Activated CD4-positive, CD25-positive, alpha-beta regulatory T cell treated with anti-CD3 and anti-CD28 coated beads, Interleukin-2, amount 50 U/mL, for 72 hours (primary cell): ENCODE results near the gene DUOX2.
"Not testable (repeated sequence)": the region's sequence is repeated elsewhere in the genome, so short reads cannot be mapped to it uniquely, and the experiment has no call there.

Experiments used
- DNase-seq: peaks from one replicate; pipeline ENCODE4 v3.0.0; 2021

DUOX2 gene

DNA sequence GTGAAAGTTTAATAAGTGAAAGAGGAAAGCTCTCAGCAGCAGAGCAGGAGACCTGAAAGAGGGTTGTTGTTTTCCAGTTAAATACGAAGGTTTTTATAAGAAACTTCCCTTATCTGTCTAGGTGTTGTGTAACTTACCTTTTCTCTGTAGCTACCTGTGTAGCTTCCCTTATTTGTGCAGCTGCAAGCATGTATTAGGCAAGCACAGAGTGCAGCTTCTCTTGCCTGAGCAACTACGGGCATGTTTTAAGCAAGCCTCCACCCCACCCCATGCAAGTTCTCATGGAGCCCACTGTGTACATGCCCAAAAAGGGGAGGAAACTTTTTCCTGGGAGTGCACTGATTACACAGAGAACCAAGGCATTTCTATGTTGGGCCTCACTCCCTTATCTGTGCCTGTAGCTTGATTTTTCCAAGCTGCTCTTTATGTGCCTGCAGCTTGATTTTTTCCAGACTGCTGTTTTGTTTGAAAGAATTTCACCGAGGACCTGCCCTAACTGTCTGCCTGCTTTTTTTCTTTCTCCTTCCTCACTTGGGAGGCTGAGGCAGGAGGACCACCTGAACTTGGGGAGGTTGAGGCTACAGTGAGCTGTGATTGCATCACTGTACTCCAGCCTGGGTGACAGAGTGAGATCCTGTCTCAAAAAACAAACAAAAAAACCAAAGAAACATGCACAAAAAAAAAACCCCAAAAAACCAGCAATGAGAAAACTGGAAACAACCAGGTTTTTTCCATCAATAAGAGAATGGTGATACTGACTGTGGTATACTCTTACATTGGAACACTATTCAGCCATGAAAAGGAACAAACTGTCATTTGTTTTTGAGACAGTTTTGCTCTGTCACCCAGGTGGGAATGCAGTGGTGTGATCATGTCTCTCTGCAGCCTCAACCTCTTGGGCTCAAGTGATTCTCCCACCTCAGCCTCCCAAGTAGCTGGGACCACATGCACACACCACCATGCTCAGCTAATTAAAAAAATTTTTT is 55.0 kb downstream of the DUOX2 start:
- not testable (repeated sequence) for DNase-seq

GRCh38 chr15:45052676-45053075 is 61.3 kb downstream of the DUOX2 start:
- DNase-seq: not testable (repeated sequence)

GRCh38 chr15:45050587-45050986 is 63.4 kb downstream of the DUOX2 start:
- DNase-seq: no peak

DNA sequence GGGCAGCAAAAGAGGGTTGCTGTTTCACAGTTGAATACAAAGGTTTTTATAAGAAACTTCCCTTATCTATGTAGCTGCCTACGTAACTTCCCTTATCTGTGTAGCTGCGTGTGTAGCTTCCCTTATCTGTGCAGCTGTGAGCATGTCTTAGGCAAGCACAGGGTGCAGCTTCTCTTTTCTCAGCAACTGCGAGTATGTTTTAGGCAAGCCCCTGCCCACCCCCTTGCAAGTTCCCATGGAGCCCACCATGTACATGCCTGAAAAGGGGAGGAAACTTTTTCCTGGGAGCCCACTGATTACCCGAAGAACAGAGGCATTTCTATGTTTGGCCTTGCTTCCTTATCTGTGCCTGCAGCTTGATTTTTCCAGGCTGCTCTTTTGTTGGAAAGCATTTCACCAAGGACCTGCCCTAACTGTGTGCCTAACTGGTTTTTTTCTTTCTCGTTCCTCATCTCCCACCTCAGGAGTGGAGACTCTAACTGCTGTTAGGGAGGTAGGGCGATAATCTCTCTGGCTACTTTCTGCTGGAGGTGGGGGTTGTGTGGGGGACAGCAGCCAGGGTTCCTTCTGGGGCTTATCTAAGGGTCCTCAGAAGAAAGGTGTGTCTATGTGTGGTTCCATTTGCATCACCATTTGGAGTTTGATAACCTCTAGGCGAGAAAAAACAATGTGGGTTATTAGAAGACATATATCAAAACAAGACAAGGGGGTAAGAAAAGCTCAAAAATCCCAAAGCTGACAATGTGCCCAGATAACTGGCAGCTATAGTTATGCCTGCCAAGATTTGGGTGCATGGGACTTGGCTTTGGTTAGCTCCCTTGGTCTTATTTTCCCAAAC is 65.0 kb downstream of the DUOX2 start:
- no peak for DNase-seq

GRCh38 chr15:45048449-45048793 is 65.6 kb downstream of the DUOX2 start:
- DNase-seq: not testable (repeated sequence)

DNA sequence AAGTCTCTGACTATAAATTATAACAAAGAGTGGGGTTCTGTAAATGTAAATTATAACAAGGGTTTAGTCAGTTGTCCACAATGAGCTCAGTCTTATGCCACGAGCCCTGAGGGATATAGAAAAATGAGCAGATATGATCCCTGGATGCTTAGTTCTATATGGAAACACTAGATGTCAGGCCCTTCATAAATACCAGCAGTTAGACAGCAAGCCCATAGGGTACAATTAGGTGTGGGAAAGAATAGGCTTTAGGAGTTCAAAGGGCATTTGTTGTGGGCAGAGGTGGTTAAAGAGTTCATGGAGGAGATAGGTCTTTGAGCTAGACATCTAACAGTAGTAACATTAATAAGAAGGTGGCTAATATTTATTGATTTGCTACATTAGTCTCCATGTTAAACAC is 69.7 kb downstream of the DUOX2 start:
- not testable (repeated sequence) for DNase-seq

DNA sequence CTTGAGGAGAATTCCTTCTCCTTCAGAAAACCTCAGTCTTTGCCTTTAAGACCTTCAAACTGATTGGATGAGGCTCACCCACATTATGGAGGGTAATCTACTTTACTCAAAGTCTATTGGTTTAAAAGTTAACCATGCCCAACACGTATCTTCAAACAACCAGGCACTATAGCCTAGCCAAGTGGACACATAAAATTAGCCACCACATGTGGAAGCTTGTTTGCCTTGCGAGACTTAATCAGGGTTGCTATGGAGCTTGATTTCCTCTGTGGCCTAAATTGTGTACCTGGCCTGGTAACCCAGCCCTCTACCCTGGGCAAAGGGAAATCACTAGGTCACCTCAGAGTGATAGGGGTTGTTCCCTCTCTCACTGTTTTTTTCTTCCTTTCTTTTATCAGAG is 71.1 kb downstream of the DUOX2 start:
- not testable (repeated sequence) for DNase-seq
